HEK293 (cell line): ENCODE measurements around the gene LY6G6F.

Source experiments
- ATF2 ChIP-seq: fragments of 450-650 bp; formaldehyde crosslinking; IDR thresholded peaks from 2 replicates; pipeline ENCODE4 v1.5.1; 2016; ENCODE audit warnings: missing biosample characterization, missing genetic modification characterization, low read depth
- IKZF3 ChIP-seq: fragments of 450-650 bp; IDR thresholded peaks from 2 replicates; pipeline ENCODE4 v1.5.0; 2018; ENCODE audit warnings: missing biosample characterization, mild to moderate bottlenecking, missing genetic modification characterization, moderate library complexity
- KLF9 ChIP-seq: fragments of 450-650 bp; formaldehyde crosslinking; IDR thresholded peaks from 2 replicates; pipeline ENCODE4 v1.5.1; 2016; ENCODE audit warnings: missing biosample characterization, missing genetic modification characterization, low read depth
- SETDB1 ChIP-seq: IDR thresholded peaks from one replicate; pipeline ENCODE4 v1.6.1; 2017; ENCODE audit warnings: mild to moderate bottlenecking, low read length, moderate library complexity, mixed read lengths; ENCODE audit not compliant: insufficient read length
- YY1 ChIP-seq: fragments of 450-650 bp; formaldehyde crosslinking; IDR thresholded peaks from 2 replicates; pipeline ENCODE4 v1.5.1; 2018; ENCODE audit warnings: missing biosample characterization, missing genetic modification characterization
- ZBTB21 ChIP-seq: fragments of 450-650 bp; formaldehyde crosslinking; IDR thresholded peaks from 2 replicates; pipeline ENCODE4 v1.5.1; 2017; ENCODE audit warnings: missing biosample characterization, missing genetic modification characterization
- ZBTB8A ChIP-seq: fragments of 450-650 bp; formaldehyde crosslinking; IDR thresholded peaks from 2 replicates; pipeline ENCODE4 v1.5.1; 2016; ENCODE audit warnings: missing biosample characterization, missing genetic modification characterization
- ZNF274 ChIP-seq, 2 experiments: fragments of 200-500 bp in 1 of 2; fragments of 450-650 bp in 1 of 2; sonication (Bioruptor generic) in 1 of 2; formaldehyde crosslinking in 1 of 2; IDR thresholded peaks; 2 replicates each; pipeline versions ENCODE4 v1.5.1 to v1.6.1; 2014 to 2016; ENCODE audit warnings: borderline replicate concordance in 1 of 2, inconsistent platforms in 1 of 2, low read length in 1 of 2, missing biosample characterization in 1 of 2, missing genetic modification characterization in 1 of 2
- ZNF324 ChIP-seq: fragments of 450-650 bp; formaldehyde crosslinking; IDR thresholded peaks from 2 replicates; pipeline ENCODE4 v1.5.1; 2016; ENCODE audit warnings: missing biosample characterization, missing genetic modification characterization
- ZNF433 ChIP-seq: fragments of 450-650 bp; formaldehyde crosslinking; IDR thresholded peaks from 2 replicates; pipeline ENCODE4 v1.5.1; 2016; ENCODE audit warnings: missing biosample characterization, missing genetic modification characterization, low read depth
- ZNF555 ChIP-seq: fragments of 450-650 bp; formaldehyde crosslinking; conservative IDR thresholded peaks from 2 replicates; pipeline ENCODE4 v1.5.1; 2017; ENCODE audit warnings: missing biosample characterization, mild to moderate bottlenecking, missing genetic modification characterization, inconsistent platforms
- TF ChIP-seq, protein P1 (sequence below): fragments of 450-650 bp; formaldehyde crosslinking; IDR thresholded peaks from 2 replicates; pipeline ENCODE4 v1.5.1; 2016; ENCODE audit warnings: missing biosample characterization, missing genetic modification characterization
- TF ChIP-seq, protein P2 (sequence below): fragments of 450-650 bp; formaldehyde crosslinking; IDR thresholded peaks from 2 replicates; pipeline ENCODE4 v1.5.1; 2016; ENCODE audit warnings: missing biosample characterization, missing genetic modification characterization

- no peak for TF ChIP-seq ZNF555
- TF ChIP-seq, protein P1, sequence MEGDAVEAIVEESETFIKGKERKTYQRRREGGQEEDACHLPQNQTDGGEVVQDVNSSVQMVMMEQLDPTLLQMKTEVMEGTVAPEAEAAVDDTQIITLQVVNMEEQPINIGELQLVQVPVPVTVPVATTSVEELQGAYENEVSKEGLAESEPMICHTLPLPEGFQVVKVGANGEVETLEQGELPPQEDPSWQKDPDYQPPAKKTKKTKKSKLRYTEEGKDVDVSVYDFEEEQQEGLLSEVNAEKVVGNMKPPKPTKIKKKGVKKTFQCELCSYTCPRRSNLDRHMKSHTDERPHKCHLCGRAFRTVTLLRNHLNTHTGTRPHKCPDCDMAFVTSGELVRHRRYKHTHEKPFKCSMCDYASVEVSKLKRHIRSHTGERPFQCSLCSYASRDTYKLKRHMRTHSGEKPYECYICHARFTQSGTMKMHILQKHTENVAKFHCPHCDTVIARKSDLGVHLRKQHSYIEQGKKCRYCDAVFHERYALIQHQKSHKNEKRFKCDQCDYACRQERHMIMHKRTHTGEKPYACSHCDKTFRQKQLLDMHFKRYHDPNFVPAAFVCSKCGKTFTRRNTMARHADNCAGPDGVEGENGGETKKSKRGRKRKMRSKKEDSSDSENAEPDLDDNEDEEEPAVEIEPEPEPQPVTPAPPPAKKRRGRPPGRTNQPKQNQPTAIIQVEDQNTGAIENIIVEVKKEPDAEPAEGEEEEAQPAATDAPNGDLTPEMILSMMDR (tag by site-specific recombination), result no peak
- TF ChIP-seq ZNF274 (IDR thresholded peaks at IDR 0.05; ENCODE audit: low read length), result no peak
- no peak for TF ChIP-seq ZNF274 (tag by site-specific recombination; IDR thresholded peaks at IDR 0.05; ENCODE audit: borderline replicate concordance)
- TF ChIP-seq SETDB1, result no peak
- TF ChIP-seq KLF9, result no peak
- no peak for TF ChIP-seq ZNF433 (tag by site-specific recombination)
- no peak for TF ChIP-seq IKZF3 (tag by site-specific recombination)
- no peak for TF ChIP-seq ZBTB8A
- TF ChIP-seq ZBTB21, result no peak
- TF ChIP-seq, protein P2, sequence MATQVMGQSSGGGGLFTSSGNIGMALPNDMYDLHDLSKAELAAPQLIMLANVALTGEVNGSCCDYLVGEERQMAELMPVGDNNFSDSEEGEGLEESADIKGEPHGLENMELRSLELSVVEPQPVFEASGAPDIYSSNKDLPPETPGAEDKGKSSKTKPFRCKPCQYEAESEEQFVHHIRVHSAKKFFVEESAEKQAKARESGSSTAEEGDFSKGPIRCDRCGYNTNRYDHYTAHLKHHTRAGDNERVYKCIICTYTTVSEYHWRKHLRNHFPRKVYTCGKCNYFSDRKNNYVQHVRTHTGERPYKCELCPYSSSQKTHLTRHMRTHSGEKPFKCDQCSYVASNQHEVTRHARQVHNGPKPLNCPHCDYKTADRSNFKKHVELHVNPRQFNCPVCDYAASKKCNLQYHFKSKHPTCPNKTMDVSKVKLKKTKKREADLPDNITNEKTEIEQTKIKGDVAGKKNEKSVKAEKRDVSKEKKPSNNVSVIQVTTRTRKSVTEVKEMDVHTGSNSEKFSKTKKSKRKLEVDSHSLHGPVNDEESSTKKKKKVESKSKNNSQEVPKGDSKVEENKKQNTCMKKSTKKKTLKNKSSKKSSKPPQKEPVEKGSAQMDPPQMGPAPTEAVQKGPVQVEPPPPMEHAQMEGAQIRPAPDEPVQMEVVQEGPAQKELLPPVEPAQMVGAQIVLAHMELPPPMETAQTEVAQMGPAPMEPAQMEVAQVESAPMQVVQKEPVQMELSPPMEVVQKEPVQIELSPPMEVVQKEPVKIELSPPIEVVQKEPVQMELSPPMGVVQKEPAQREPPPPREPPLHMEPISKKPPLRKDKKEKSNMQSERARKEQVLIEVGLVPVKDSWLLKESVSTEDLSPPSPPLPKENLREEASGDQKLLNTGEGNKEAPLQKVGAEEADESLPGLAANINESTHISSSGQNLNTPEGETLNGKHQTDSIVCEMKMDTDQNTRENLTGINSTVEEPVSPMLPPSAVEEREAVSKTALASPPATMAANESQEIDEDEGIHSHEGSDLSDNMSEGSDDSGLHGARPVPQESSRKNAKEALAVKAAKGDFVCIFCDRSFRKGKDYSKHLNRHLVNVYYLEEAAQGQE (tag by site-specific recombination), result no peak
- no peak for TF ChIP-seq ZNF324 (tag by site-specific recombination)
- TF ChIP-seq YY1 (tag by site-specific recombination), result no peak
- TF ChIP-seq ATF2 (tag by site-specific recombination), result no peak
These were observed 18.6 kb upstream of the LY6G6F start for GRCh38 chr6:31687860-31688693.
